Astrocyte (in vitro differentiated cells and primary cell): ENCODE measurements around the gene NPFFR1.

Source experiments
- CTCF ChIP-seq: IDR thresholded peaks from 2 replicates; pipeline ENCODE4 v1.5.1; 2011; ENCODE audit warnings: low read depth, mild to moderate bottlenecking, inconsistent platforms, low read length, moderate library complexity; ENCODE audit not compliant: insufficient read depth
- EZH2 ChIP-seq: IDR thresholded peaks from 2 replicates; pipeline ENCODE4 v1.6.1; 2012; ENCODE audit warnings: mild to moderate bottlenecking, low read length, inconsistent platforms; ENCODE audit not compliant: insufficient read depth

DNA sequence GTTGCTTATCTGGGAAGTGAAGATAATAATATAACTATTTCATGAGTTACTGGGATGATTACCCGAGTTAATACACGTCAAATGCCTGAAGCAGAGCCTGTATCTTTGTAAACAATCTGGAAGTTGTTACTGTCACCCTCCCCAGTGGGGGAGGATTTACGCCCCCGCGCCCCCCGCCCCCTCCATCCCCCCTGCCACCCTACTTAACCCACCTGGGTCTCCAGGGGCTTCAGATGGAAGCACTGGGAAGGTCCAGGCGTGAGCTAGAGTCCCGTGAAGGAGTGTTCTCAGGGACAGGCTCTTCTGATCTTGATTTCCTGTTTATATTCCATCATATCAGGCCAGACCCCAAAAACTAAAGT, 49.9 kb downstream of the NPFFR1 start:
- TF ChIP-seq CTCF (no peak), EZH2 (no peak)
